Measurements from ENCODE around the gene SPINK2. TPM values are rescaled to one million over a fixed set of nuclear protein-coding genes. Genes with fewer than 3 reads are reported as not detected.

Gene SPINK2
- total and polyA plus RNA-seq, 2 of the 8 experiments (the other 6 are each of a cell fraction or from before 2014, with no cell fraction given) = 0.89 to 1.4 TPM

GRCh38 chr4:56840559-56840958 is 19.1 kb upstream of the SPINK2 start (continued):
- TF ChIP-seq POU5F1 (IDR thresholded peaks at IDR 0.05; ENCODE audit: low read depth, low read length) (no peak), SP4 (IDR thresholded peaks at IDR 0.05; ENCODE audit: low read length) (no peak)

Data from H1 (cell line).